AG10803 (cell line): ENCODE measurements around the gene DCAF11.

Experiments used
- DNase-seq: peaks from one replicate; pipeline ENCODE4 v3.0.0; 2010; ENCODE audit warnings: low read depth
- H3K4me3 ChIP-seq: 2 replicates; pipeline ENCODE4 v1.5.1; 2011; ENCODE audit warnings: mild to moderate bottlenecking, low read length, control low read depth
- TF ChIP-seq, protein P1 (sequence below): conservative IDR thresholded peaks from 2 replicates; pipeline ENCODE4 v1.5.1; 2011; ENCODE audit warnings: mild to moderate bottlenecking, low read length, control low read depth, inconsistent platforms

Gene DCAF11

DNA sequence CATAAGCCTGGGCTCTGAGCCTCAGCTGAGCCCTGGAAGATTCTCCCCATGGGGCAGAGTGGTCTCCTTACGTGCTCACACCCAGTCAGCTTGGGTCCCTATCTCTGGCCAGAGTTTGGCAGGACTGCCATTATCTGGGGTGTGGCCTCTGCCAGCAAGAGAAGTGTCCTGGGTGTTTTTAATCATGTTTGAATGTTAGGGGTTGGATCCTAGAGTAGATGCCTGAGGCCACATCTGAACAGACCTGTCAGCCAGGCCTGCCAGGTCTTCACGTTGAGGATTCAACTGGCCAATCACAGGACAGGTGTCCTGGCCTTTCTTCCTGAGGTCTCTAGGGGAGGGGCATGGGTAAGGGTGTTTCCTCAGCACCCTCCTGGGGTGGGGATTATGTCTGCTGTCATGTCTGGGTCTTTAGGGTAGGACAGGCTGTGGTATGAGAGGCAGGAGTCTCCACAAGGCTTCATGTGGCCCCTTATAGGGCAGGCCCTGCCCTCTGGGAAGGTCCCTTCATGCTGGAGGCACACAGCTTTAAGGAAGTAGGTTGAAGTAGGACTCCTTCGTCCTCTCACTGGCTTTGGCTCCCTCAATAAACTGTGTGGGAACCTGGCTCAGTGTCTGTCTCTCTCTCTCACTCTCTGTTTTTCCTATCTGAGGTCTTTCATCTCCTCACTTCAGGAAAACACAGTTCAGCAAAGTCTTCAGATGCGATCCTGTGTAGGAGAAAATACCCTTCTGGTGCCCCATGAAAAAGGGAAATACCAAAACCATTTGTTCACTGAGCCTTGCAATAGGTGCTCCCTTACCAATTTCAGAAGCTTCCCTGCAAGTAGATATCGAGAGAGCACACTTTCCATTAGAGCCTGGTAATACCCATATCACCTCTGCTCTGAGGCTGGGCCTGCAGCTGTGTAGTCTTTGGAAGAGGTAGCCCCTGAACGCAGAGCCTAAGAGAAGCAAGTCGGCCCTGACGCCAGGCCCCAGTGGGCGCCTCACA, 9.1 kb downstream of the DCAF11 start:
- TF ChIP-seq, protein P1, sequence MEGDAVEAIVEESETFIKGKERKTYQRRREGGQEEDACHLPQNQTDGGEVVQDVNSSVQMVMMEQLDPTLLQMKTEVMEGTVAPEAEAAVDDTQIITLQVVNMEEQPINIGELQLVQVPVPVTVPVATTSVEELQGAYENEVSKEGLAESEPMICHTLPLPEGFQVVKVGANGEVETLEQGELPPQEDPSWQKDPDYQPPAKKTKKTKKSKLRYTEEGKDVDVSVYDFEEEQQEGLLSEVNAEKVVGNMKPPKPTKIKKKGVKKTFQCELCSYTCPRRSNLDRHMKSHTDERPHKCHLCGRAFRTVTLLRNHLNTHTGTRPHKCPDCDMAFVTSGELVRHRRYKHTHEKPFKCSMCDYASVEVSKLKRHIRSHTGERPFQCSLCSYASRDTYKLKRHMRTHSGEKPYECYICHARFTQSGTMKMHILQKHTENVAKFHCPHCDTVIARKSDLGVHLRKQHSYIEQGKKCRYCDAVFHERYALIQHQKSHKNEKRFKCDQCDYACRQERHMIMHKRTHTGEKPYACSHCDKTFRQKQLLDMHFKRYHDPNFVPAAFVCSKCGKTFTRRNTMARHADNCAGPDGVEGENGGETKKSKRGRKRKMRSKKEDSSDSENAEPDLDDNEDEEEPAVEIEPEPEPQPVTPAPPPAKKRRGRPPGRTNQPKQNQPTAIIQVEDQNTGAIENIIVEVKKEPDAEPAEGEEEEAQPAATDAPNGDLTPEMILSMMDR: no peak
- DNase-seq: no peak
- no peak overlapping the region for H3K4me3 ChIP-seq

DNA sequence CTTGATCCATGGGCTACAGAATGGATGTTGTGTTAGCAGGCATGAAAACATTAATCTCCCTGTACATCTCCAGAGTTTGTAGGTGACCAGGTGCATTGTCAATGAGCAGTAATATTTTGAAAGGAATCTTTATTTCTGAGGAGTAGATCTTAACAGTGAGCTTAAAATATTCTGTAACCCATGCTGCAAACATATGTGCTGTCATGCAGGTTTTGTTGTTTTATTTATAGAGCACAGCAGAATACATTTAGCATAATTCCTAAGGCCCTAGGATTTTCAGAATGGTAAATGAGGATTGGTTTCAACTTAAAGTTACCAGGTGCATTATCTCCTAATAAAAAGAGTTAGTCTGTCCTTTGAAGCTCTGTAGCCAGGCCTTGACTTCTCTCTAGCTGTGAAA, 12.4 kb downstream of the DCAF11 start:
- TF ChIP-seq, protein P1: no peak
- no peak for DNase-seq
- H3K4me3 ChIP-seq: no peak overlapping the region

DNA sequence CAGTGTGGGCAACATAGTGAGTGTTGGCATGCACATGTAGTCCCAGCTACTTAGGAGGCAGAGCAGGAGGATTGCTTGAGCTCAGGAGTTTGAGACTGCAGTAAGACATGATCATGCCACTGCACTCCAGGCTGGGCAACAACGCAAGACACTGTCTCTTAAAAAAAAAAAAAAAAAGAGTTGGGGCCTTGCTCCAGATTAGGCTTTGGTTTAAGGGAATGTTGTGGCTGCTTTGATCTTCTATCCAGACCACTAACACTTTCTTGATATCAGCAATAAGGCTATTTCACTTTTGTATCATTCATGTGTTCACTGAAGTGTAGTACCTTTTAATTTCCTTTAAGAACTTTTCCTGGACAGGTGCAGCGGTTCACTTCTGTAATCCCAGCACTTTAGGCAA, 13.1 kb downstream of the DCAF11 start:
- TF ChIP-seq, protein P1: no peak
- DNase-seq: no peak
- H3K4me3 ChIP-seq: no peak overlapping the region

DNA sequence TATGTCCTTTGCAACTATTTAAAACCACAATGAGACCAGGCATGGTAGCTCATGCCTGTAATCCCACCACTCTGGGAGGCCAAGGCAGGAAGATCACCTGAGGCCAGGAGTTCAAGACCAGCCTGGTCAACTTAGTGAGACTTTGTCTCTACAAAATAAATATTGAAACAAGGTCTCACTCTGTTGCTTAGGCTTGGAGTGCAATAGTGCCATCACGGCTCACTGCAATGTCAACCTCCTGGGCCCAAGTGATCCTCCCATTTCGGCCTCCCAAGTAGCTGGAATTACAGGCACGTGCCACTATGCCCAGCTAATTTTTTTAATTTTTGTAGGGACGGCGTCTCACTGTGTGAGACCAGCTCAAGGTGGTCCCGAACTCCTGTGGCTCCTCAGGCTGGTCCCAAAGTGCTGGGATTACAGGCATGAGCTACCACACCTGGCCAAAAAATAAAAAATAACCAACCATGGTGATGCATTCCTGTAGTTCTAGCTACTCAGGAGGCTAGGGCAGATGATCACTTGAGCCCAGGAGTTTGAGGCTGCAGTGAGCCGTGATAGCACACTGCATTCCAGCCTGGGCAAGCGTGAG, 14.9 kb downstream of the DCAF11 start:
- TF ChIP-seq, protein P1: no peak
- no peak for DNase-seq
- H3K4me3 ChIP-seq: no peak overlapping the region

DNA sequence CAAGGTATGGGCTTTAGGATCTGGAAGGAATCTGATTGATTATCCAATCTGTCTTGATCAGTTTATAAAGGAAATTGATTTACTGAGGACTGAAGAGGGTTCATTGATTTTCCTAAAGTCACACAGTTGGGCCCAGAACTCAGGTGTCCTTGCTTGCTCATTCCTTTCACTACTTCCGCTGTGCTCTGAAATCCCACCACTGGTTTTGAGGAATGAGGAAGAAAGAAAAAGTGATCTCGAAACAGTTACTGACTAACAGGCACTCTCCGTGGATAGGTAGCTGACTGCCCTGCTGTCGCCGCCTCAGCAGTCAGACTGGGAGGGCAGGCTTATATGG, 15.8 kb downstream of the DCAF11 start, which contains the start of gene FITM1:
Gene FITM1 (plus strand): TSS at position 280 of the 337 bp plus-strand sequence. CDS start 905 bp downstream, outside the sequence.
- TF ChIP-seq, protein P1: no peak
- H3K4me3 ChIP-seq: no peak within 1 kb of the TSS
- DNase-seq: no peak

DNA sequence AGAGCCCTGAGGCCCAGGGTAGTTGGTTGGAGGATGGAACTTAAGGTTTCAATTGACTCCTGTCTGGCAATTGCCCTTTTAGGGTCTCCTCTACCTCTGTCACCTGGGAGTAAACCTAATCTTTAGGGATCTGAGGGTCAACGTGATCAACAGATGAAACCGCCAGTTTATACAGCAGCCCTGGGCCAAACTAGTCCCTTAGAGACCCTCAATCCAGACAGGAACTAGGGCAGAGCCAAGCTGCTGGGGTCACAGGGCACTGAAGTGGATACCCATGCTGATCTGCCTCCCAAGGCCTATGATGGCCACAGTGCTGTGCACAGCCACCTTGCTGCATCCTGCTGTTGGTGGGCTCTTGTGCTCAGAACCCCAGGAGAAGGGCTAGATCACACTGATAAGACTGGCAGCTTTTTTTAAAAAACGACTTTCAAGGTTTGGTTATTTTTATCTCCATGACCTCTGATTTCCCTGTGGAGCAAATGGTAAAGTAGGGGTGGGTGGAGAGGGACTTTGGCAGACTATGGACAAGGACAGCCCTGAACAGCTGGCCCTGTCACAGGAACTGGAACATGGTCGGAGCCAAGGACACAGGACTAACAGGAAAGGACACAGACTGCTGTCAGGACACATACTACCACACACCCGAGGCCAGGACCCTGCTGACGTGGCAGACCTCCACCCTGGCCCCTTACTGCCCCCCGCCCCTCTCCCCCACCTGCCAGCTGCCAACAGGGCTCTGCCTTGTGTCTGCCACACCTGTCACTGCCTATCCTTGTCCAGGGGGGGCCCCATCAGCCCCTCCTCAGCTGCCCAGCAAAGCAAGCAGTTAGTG, 16.4 kb downstream of the DCAF11 start:
- no peak for DNase-seq
- TF ChIP-seq, protein P1: no peak
- no peak overlapping the region for H3K4me3 ChIP-seq
